ENCODE results near the gene ACTR1A.

The ACTR1A gene

DNA sequence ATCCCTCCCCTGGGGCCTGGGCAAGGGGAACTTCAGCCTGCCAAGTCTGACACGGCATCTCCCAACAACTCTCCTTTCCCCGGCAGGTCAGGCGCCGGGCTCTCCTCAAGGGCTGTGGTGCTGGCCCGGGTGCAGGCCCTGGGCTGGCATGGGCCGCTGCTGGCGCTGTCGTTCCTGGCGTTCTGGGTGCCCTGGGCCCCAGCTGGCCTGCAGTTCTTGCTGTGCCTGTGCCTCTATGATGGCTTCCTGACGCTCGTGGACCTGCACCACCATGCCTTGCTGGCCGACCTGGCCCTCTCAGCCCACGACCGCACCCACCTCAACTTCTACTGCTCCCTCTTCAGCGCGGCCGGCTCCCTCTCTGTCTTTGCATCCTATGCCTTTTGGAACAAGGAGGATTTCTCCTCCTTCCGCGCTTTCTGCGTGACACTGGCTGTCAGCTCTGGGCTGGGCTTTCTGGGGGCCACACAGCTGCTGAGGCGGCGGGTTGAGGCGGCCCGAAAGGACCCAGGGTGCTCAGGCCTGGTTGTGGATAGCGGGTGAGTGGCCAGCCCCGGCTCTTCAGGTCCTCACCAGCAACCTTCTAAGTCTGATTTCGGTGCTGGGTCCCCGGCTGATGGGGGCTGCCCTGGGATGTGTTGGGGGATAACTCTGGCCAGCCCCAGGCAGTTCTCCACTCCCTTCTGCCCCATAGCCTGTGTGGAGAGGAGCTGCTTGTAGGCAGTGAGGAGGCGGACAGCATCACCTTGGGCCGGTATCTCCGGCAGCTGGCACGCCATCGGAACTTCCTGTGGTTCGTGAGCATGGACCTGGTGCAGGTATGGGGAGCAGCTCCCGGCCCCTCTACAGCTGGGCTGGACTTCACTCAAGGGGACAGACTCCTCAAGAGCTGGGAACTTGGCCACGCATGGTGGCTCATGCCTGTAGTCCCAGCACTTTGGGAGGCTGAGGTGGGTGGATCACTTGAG is 31.6 kb downstream of the ACTR1A start:
- TF ChIP-seq, protein P1, sequence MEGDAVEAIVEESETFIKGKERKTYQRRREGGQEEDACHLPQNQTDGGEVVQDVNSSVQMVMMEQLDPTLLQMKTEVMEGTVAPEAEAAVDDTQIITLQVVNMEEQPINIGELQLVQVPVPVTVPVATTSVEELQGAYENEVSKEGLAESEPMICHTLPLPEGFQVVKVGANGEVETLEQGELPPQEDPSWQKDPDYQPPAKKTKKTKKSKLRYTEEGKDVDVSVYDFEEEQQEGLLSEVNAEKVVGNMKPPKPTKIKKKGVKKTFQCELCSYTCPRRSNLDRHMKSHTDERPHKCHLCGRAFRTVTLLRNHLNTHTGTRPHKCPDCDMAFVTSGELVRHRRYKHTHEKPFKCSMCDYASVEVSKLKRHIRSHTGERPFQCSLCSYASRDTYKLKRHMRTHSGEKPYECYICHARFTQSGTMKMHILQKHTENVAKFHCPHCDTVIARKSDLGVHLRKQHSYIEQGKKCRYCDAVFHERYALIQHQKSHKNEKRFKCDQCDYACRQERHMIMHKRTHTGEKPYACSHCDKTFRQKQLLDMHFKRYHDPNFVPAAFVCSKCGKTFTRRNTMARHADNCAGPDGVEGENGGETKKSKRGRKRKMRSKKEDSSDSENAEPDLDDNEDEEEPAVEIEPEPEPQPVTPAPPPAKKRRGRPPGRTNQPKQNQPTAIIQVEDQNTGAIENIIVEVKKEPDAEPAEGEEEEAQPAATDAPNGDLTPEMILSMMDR (IDR thresholded peaks at IDR 0.05; ENCODE audit: borderline replicate concordance, insufficient read depth, low read depth, low read length): no peak
- no peak overlapping the region for H3K4me3 ChIP-seq (ENCODE audit: low read depth, low read length)

DNA sequence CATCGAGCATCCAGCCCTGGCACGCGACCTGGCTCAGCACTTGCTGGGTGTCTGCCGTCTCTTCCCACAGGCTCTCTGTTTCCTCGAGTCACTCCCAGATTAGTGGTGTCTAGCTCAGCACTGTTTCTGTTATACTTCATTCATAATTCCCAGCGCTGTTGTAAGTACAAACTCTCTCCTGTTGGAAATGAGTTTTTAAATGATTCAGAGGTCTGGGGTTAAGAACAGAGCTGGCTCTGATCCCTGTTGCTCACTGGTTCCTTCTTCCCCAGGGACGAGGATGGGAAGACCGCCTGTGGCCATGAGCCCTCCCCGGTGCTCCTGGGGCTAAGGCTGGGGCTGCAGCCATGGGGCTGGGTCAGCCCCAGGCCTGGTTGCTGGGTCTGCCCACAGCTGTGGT is 33.8 kb downstream of the ACTR1A start:
- TF ChIP-seq, protein P1 (IDR thresholded peaks at IDR 0.05; ENCODE audit: borderline replicate concordance, insufficient read depth, low read depth, low read length): no peak

DNA sequence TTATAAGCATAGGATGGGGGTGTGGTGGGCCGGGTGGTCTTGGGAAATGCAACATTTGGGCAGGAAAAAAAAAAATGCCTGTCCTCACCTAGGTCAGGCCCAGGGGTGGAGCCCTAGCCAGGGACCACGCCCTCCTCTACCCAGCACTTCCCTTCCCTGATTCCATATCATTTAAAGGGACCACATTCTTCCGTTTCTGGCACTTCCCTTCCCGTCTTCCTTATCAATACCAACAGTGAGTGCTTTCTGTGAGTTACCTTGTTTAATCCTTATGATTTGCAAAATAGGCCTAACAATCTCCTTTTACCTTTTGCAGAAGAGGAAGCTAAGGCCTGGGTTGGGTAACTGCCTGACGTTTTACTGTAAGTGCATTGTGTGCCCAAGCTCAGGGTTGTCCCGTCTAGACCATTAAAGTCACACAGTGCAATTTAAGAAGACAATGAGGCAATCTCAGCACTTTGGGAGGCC is 34.5 kb downstream of the ACTR1A start:
- TF ChIP-seq, protein P1 (IDR thresholded peaks at IDR 0.05; ENCODE audit: borderline replicate concordance, insufficient read depth, low read depth, low read length): no peak
- no peak overlapping the region for H3K4me3 ChIP-seq (ENCODE audit: low read depth, low read length)

More for the DNA sequence above, 33.8 kb downstream of the ACTR1A start:
- H3K4me3 ChIP-seq (ENCODE audit: low read depth, low read length): no peak overlapping the region

GRCh38 chr10:102467318-102467717 is 35.2 kb downstream of the ACTR1A start:
- TF ChIP-seq, protein P1 (IDR thresholded peaks at IDR 0.05; ENCODE audit: borderline replicate concordance, insufficient read depth, low read depth, low read length): no peak
- no peak overlapping the region for H3K4me3 ChIP-seq (ENCODE audit: low read depth, low read length)

GRCh38 chr10:102465466-102465865 is 37.0 kb downstream of the ACTR1A start:
- no peak overlapping the region for H3K4me3 ChIP-seq (ENCODE audit: low read depth, low read length)
- TF ChIP-seq, protein P1 (IDR thresholded peaks at IDR 0.05; ENCODE audit: borderline replicate concordance, insufficient read depth, low read depth, low read length): no peak

DNA sequence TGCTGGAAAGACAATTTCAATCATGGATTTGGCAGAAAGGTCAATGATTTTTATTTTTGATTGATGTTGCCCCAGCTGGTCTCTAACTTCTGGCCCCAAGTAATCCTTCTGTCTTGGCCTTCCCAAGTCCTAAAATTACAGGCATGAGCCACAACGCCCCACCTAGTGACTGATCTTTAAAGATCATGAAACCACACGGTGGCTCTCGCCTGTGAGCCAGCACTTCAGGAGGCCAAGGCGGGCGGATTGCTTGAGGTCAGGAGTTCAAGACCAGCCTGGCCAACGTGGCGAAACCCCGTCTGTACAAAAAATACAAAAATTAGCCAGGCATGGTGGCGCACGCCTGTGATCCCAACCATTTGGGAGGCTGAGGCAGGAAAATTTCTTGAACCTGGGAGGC is 38.5 kb downstream of the ACTR1A start:
- TF ChIP-seq, protein P1 (IDR thresholded peaks at IDR 0.05; ENCODE audit: borderline replicate concordance, insufficient read depth, low read depth, low read length): no peak
- no peak overlapping the region for H3K4me3 ChIP-seq (ENCODE audit: low read depth, low read length)
